GM21786 (cell line): ENCODE measurements around the gene TEKTIP1.
"Not testable (repeated sequence)": the region's sequence is repeated elsewhere in the genome, so short reads cannot be mapped to it uniquely, and the experiment has no call there.

Experiments used
- ATAC-seq: cut with Tn5 transposase; IDR thresholded peaks from one replicate; pipeline ENCODE4 v1.9.1; 2021; ENCODE audit not compliant: unreplicated experiment

The TEKTIP1 gene

DNA sequence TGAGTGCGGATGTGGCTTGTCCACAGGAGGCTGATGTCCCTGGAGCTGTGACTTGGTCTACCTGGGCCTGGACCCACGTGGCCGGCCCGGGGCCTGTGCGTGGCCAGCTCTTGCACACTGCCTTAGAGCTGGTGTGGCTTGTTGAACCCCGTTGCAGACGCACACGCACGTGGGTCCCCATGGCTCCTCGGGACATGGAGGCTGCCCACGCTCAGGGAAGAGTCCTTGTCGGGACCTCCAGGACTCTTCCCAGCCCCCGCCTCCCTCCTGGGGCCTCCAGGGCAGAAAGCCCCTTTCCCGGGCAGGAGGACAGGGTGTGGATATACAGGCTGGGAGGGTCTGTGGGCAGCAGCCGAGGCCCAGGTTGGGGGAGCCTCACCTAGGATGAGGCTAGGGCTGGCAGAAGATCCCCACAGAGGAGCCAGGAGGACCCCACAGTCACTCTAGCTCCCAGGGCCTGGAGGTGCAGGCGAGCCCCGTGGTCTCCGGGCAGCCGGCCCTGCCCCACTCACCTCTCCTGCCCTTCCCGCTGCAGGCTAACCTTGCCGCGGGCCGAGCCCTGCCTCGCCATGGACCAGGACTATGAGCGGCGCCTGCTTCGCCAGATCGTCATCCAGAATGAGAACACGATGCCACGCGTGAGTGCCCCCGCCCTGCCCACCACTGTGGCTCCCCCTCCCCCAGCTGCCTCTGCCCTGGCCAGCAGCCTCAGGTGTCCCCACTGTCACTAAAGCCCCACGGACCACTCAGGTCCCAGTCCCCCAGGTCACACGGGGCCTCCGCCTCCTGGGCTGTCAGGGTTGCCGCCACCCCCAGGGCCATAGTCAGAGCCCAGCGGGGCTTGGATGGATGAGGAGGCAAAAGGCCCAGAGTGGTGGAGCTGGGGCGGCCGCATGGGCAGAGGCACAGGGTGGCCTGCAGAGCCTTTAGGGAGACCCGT, 16.3 kb upstream of the TEKTIP1 start:
- ATAC-seq, result no peak

- ATAC-seq, result no peak
These were observed 15.5 kb upstream of the TEKTIP1 start for GRCh38 chr19:3523361-3524077.

GRCh38 chr19:3524078-3524842, 14.7 kb upstream of the TEKTIP1 start:
- no peak for ATAC-seq

- ATAC-seq, result no peak
These were observed 14.0 kb upstream of the TEKTIP1 start for GRCh38 chr19:3524904-3525451.

DNA sequence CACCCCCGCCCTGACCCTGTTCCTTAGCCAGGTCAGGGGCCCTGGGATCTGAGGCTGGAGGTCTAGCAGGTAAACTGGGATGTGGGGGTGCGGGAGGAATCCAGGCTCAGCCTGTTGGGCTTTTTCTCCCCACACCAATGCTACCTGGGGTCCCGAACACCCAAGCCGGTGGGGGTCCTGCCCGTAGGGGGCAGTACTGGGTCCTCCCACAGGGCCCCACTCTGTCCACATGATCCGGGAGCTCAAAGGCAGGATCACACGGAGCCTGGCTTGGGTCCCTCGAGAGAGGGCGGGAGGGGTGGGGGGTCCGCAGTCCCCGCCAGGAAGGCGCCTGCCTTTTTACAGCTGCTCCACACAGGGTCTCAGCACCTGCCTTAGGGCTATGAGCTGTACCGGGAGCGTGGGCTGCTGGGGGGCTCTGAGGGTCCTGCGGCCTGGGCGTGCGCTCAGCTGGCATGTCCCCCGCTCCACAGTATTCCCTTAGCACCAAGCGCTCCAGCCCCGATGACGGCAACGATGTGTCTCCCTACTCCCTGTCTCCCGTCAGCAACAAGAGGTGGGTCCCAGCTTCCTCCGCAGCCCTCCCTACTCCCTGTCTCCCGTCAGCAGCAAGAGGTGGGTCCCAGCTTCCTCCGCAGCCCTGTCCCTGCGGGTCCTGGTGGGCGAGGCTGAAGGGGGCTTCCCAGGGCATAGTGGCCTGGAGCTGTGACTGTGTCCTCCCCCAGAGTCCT, 12.3 kb upstream of the TEKTIP1 start:
- ATAC-seq, result no peak

DNA sequence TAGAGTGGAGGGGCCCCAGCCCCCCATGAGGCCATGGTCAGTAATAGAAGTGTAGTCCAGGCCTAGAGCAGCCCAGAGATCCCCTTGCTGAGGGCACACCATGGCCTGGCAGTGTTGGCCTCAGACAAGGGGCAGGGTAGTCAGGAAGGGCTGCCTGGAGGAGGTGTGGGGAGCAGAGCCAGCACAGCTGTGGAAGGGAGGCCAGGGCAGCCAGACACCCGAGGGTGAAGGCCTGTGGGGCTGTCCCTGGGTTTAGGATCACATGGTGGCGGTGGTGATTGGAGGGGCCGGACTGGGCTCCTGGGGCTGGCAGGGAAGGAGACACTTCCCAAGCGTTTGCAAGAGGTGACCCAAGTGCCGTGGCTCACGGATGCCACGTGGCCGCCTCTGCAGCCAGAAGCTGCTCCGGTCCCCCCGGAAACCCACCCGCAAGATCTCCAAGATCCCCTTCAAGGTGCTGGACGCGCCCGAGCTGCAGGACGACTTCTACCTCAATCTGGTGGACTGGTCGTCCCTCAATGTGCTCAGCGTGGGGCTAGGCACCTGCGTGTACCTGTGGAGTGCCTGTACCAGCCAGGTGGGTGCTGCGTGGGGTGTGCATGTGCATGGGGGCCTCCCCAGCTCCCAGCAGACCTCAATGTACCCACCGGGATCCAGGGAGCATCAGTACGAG, 11.6 kb upstream of the TEKTIP1 start:
- no peak for ATAC-seq

DNA sequence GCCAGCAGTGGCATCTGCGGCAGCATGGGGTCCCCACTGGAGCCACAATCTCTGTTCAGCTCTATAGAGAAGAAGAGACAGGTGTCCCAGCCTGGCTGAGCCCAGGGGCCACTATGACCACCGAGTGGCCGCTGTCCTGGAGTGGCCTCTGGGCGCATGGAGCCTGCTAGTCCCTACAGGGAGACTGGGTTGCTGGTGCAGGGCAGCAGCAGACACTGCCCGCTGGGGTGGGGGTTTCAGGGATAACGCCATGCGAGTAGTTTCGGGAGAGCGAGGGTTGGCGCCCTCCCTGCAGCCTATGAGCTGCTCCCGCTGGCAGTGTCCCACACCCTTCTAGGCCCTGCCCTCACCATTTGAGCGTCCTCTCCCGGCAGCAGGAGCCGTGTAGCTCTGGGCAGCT, 10.9 kb upstream of the TEKTIP1 start:
- ATAC-seq, result no peak

DNA sequence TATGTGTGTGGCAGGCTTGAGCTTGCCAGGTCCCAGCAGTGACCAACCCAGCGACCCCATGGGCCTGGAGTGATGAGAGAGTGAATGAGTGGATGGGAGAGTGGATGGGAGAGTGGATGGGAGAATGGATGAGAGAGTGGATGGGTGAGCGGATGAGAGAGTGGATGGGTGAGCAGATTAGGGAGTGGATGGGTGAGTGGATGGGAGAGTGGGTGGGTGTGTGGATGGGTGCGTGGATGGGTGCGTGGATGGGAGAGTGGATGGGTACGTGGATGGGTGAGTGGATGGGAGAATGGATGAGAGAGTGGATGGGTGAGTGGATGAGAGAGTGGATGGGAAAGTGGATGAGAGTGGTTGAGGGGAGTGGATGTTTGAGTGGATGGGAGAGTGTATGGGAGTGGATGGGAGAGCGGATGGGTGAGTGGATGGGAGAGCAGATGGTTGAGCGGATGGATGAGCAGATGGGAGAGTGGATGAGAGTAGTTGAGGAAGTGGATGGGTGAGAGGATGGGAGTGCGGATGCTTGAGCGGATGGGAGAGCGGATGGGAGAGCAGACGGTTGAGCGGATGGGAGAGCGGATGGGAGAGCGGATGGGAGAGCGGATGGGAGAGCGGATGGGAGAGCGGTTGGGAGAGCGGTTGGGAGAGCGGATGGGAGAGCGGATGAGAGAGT, 10.3 kb upstream of the TEKTIP1 start:
- ATAC-seq, result no peak

- not testable (repeated sequence) for ATAC-seq
These were observed 9.7 kb upstream of the TEKTIP1 start for GRCh38 chr19:3529299-3529698.

GRCh38 chr19:3530389-3530788, 8.6 kb upstream of the TEKTIP1 start:
- ATAC-seq, result no peak

DNA sequence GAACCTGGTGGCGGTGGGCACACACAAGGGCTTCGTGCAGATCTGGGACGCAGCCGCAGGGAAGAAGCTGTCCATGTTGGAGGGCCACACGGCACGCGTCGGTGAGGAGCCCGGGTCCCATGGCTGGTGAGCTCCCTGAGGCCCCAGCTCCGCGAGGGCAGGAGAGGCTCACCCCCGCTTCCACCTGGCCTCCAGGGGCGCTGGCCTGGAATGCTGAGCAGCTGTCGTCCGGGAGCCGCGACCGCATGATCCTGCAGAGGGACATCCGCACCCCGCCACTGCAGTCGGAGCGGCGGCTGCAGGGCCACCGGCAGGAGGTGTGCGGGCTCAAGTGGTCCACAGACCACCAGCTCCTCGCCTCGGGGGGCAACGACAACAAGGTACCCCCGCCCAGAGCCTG, 7.3 kb upstream of the TEKTIP1 start:
- ATAC-seq, result no peak

- no peak for ATAC-seq
These were observed 6.7 kb upstream of the TEKTIP1 start for GRCh38 chr19:3532154-3532786.

- ATAC-seq, result no peak
These were observed 5.9 kb upstream of the TEKTIP1 start for GRCh38 chr19:3533033-3533432.

DNA sequence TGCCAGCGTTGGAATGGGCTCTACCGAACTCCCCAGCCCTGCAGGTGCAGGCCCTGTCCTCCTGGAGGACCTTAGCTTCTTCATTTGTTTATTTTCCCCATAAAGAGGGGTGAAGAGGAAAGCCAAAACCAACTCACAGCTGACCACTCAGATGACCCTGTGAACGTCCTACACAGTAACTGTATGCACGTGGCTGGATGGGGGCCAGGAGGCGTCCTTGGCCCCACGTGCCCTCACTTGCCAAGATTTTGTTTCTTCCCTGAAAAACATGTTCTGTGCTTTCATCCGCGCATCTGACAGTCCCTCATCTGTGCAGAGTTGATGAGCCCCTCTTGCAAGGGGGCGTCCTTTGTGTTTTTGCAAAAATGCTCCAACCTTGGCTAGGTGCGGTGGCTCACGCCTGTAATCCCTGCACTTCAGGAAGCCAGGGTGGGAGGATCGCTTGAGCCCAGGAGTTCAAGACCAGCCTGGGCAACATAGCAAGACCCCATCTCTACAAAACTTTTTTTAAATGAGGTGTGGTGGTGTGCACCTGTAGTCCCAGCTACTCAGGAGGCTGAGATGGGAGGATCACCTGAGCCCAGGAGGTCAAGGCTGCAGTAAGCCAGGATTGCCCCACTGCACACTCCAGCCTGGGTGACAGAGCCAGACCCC, 5.3 kb upstream of the TEKTIP1 start:
- no peak for ATAC-seq

DNA sequence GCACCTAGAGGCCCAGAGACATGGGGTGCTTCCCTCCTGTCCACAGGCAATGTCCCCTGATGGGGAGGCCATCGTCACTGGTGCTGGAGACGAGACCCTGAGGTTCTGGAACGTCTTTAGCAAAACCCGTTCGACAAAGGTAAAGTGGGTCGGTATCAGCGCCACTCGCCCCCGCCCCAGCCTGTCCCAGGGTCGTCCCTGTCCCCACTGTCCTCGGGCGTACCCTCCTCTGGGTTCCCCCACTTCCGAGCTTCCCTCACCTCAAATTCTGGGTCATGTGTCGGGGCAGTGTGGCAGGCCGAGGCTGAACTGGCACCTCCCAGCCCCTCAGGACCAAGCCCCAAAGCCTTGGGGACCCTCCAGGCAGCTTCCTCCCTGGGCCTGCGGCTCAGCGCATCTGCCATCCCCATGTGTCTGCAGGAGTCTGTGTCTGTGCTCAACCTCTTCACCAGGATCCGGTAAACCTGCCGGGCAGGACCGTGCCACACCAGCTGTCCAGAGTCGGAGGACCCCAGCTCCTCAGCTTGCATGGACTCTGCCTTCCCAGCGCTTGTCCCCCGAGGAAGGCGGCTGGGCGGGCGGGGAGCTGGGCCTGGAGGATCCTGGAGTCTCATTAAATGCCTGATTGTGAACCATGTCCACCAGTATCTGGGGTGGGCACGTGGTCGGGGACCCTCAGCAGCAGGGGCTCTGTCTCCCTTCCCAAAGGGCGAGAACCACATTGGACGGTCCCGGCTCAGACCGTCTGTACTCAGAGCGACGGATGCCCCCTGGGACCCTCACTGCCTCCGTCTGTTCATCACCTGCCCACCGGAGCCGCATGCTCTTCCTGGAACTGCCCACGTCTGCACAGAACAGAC, 4.4 kb upstream of the TEKTIP1 start:
- ATAC-seq, result no peak

DNA sequence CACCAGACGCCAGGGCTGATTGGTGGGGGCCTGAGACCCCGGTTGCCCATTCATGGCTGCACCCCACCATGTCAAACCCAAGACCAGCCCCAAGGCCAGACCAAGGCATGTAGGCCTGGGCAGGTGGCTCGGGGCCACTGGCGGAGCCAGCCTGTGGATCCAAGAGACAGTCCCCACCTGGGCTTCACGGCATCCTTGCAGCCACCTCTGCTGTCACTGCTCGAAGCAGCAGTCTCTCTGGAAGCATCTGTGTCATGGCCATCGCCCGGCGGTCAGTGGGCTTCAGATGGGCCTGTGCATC, 3.8 kb upstream of the TEKTIP1 start:
- ATAC-seq, result no peak

DNA sequence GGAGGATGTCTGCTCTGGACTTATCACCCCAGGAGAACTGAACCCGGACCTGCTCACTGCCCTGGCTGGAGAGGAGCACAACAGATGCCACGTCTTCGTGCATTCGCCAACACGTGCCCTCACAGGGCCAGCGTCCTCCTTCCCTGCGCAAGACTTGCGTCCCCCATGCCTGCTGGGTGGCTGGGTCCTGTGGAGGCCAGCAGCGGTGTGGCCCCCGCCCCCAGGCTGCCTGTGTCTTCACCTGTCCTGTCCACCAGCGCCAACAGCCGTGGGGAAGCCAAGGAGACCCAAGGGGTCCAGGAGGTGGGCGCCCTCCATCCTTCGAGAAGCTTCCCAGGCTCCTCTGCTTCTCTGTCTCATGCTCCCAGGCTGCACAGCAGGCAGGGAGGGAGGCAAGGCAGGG, 3.4 kb upstream of the TEKTIP1 start:
- no peak for ATAC-seq

DNA sequence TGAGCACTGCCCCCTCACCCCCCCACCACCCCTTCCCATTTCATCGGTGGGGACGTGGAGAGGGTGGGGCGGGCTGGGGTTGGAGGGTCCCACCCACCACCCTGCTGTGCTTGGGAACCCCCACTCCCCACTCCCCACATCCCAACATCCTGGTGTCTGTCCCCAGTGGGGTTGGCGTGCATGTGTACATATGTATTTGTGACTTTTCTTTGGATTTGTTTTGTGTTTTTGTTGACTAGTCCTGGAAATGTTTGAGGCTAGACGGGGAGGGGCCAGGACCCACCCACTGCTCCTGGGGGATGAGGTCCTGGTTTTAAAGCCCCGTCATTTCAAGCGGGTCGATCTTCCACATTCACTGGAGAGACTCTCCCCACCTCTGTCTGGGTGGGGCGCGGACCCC, 3.0 kb upstream of the TEKTIP1 start:
- ATAC-seq, result no peak
